Endothelial cell (in vitro differentiated cells): Measurements from ENCODE around the gene TUFM. TPM values are rescaled to one million over a fixed set of nuclear protein-coding genes. Genes with fewer than 3 reads are reported as not detected.

Experiments used
- DNase-seq: peaks from one replicate; pipeline ENCODE4 v3.0.0; 2021; ENCODE audit warnings: low spot score
- H3K27ac Mint-ChIP-seq: one replicate; pipeline ENCODE4 v1.8.0; 2021; ENCODE audit warnings: mixed read lengths, inconsistent platforms; ENCODE audit not compliant: unreplicated experiment
- H3K27me3 Mint-ChIP-seq: one replicate; pipeline ENCODE4 v1.8.0; 2021; ENCODE audit warnings: mild to moderate bottlenecking, moderate library complexity, mixed read lengths, inconsistent platforms; ENCODE audit not compliant: unreplicated experiment
- H3K36me3 Mint-ChIP-seq: one replicate; pipeline ENCODE4 v1.8.0; 2021; ENCODE audit warnings: mild to moderate bottlenecking, low read depth, mixed read lengths, inconsistent platforms; ENCODE audit not compliant: unreplicated experiment
- H3K4me1 Mint-ChIP-seq: one replicate; pipeline ENCODE4 v1.8.0; 2021; ENCODE audit warnings: mild to moderate bottlenecking, mixed read lengths, inconsistent platforms; ENCODE audit not compliant: unreplicated experiment
- H3K4me3 Mint-ChIP-seq: one replicate; pipeline ENCODE4 v1.8.0; 2021; ENCODE audit warnings: mild to moderate bottlenecking, mixed read lengths, inconsistent platforms; ENCODE audit not compliant: unreplicated experiment
- H3K9me3 Mint-ChIP-seq: one replicate; pipeline ENCODE4 v1.8.0; 2021; ENCODE audit warnings: mixed read lengths, inconsistent platforms; ENCODE audit not compliant: unreplicated experiment
- CTCF ChIP-seq: fragments of 200-600 bp; sonication (generic); IDR thresholded peaks from one replicate; pipeline ENCODE4 v1.5.0; 2021; ENCODE audit warnings: antibody characterized with exemption; ENCODE audit not compliant: unreplicated experiment
- total RNA-seq: library from RNA; stranded (reverse); fragmentation: NEBNext Ultra II Directional; extraction: Animal tissue kit (Norgen Biotek cat#: 25700); gene quantifications from one replicate; pipeline ENCODE4 v1.2.1, GENCODE V29; 2021; ENCODE audit not compliant: unreplicated experiment

TUFM gene
- total RNA-seq, 1 donor from 2014 or later, result 173 TPM

DNA sequence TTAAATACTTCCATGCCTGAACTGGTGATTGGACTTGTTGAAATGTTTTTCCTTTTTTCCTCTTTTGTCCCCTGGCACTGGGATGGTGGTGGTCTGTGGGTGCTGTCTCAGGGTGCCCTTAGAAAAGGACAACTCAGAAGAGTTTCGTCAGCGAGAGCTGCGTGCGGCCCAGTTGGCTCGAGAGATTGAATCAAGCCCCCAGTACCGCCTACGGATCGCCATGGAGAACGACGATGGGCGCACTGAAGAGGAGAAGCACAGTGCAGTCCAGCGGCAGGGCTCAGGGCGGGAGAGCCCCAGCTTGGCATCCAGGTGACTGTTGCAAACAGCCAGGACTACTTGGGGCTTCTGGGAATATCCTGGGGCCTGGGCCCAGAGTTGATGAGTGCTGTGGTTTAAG is 16.4 kb downstream of the TUFM start:
- TF ChIP-seq CTCF, result no peak
- Mint-ChIP-seq H3K36me3 (peaks cover 70% of the 10 kb centered on the region), H3K27ac (no peak overlapping the region), H3K9me3 (no peaks in the 10 kb centered on the region), H3K4me3 (no peak overlapping the region), H3K4me1 (peaks cover under 1% of the 10 kb centered on the region), H3K27me3 (peaks cover under 1% of the 10 kb centered on the region)
- no peak for DNase-seq

- Mint-ChIP-seq H3K27ac (no peak overlapping the region), H3K27me3 (peaks cover 11% of the 10 kb centered on the region), H3K36me3 (peaks cover 48% of the 10 kb centered on the region), H3K4me1 (peaks cover 10% of the 10 kb centered on the region), H3K9me3 (no peaks in the 10 kb centered on the region), H3K4me3 (peak overlapping the region; percentile 11)
- DNase-seq, result no peak
- TF ChIP-seq CTCF, result no peak
Measured at GRCh38 chr16:28826141-28826540, 20.0 kb downstream of the TUFM start.

DNA sequence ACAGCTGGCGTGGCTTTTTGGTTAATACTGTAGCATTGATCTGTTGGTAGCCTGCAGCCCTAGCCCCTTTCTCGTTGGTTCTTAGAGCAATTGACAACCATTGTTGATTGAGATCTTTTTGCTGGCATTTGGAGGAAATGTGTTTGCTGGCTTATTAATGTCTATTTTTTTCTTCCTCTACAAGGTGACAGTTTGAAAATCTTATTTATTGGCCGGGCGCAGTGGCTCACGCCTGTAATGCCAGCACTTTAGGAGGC is 21.5 kb downstream of the TUFM start:
- Mint-ChIP-seq H3K27ac (peak overlapping the region; percentile 86), H3K27me3 (peaks cover 14% of the 10 kb centered on the region), H3K36me3 (peaks cover 37% of the 10 kb centered on the region), H3K4me1 (peaks cover 10% of the 10 kb centered on the region), H3K4me3 (peak overlapping the region; percentile 98), H3K9me3 (no peaks in the 10 kb centered on the region)
- TF ChIP-seq CTCF, result no peak
- DNase-seq, result no peak

GRCh38 chr16:28823873-28824716 is 22.1 kb downstream of the TUFM start:
- no peak for TF ChIP-seq CTCF
- H3K27ac Mint-ChIP-seq, result peak overlapping the region; percentile 92
- H3K4me3 Mint-ChIP-seq, result peak overlapping the region; percentile 98
- no peaks in the 10 kb centered on the region for H3K9me3 Mint-ChIP-seq
- peaks cover 14% of the 10 kb centered on the region for H3K27me3 Mint-ChIP-seq
- H3K4me1 Mint-ChIP-seq, result peaks cover 10% of the 10 kb centered on the region
- peak; percentile 97 for DNase-seq
- H3K36me3 Mint-ChIP-seq, result peaks cover 32% of the 10 kb centered on the region

DNA sequence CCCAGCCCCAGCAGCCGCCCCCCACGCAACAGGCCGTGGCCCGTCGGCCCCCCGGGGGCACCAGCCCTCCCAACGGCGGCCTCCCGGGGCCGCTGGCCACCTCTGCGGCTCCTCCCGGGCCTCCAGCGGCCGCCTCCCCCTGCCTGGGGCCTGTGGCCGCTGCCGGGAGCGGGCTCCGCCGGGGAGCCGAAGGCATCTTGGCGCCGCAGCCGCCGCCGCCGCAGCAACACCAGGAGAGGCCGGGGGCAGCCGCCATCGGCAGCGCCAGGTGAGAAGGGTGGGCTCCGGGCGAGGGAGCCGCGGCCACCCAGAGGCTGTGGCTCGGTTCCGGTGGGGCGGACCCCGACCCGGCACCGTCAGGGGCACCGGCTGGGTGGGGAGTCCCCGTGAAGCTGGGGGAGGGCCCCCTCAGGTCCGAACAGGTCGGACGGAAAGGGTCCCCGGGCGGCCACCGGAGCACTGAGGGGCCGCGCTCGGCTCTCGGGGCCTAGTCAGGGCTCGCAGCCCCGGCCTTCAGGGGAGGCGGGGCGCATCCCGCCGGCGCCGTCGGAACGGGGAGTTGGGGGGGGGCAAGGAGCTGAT is 22.8 kb downstream of the TUFM start:
- Mint-ChIP-seq H3K4me3 (peak overlapping the region; percentile 98), H3K27me3 (peaks cover 14% of the 10 kb centered on the region), H3K4me1 (peaks cover 10% of the 10 kb centered on the region), H3K36me3 (peaks cover 29% of the 10 kb centered on the region), H3K9me3 (no peaks in the 10 kb centered on the region), H3K27ac (no peak overlapping the region)
- TF ChIP-seq CTCF, result no peak
- peak; percentile 42 for DNase-seq
